A549 (cell line): ENCODE results near the gene C2orf49.

Experiments
- CEBPB ChIP-seq, 2 experiments: fragments of >200 bp in 1 of 2; sonication (Bioruptor Twin) in 1 of 2; formaldehyde crosslinking in 1 of 2; IDR thresholded peaks; 2 replicates each; pipeline ENCODE4 v1.6.1; 2012 to 2016
- CTCF ChIP-seq: fragments of >200 bp; sonication (Bioruptor Twin); formaldehyde crosslinking; IDR thresholded peaks from 3 replicates; pipeline ENCODE4 v1.5.1; 2016
- ELK1 ChIP-seq: fragments of 150-350 bp; IDR thresholded peaks from 2 replicates; pipeline ENCODE4 v1.6.1; 2014; ENCODE audit warnings: low read depth, mild to moderate bottlenecking, low read length
- ESRRA ChIP-seq: fragments of 150-350 bp; IDR thresholded peaks from 2 replicates; pipeline ENCODE4 v1.6.1; 2014; ENCODE audit warnings: mild to moderate bottlenecking, low read length, borderline replicate concordance
- HMGXB4 ChIP-seq: fragments of 250-450 bp; sonication (Bioruptor Pico); IDR thresholded peaks from 2 replicates; pipeline ENCODE4 v1.5.0; 2021; ENCODE audit warnings: mild to moderate bottlenecking, moderate library complexity, borderline replicate concordance
- MAX ChIP-seq: IDR thresholded peaks from 2 replicates; pipeline ENCODE4 v1.6.1; 2012
- POLR2A ChIP-seq: IDR thresholded peaks from 2 replicates; pipeline ENCODE4 v1.6.1; 2012; ENCODE audit warnings: mild to moderate bottlenecking, low read length
- RNF2 ChIP-seq: fragments of 200-600 bp; sonication (generic); IDR thresholded peaks from 2 replicates; pipeline ENCODE4 v1.6.1; 2016; ENCODE audit warnings: low read depth, mild to moderate bottlenecking, antibody characterized with exemption, moderate library complexity, borderline replicate concordance
- USF2 ChIP-seq: fragments of 450-650 bp; IDR thresholded peaks from 2 replicates; pipeline ENCODE4 v1.6.1; 2014; ENCODE audit warnings: antibody characterized with exemption
- ZSCAN20 ChIP-seq: fragments of 250-450 bp; sonication (Bioruptor Pico); IDR thresholded peaks from 2 replicates; pipeline ENCODE4 v1.8.0; 2022; ENCODE audit warnings: mild to moderate bottlenecking, moderate library complexity

GRCh38 chr2:105325389-105325963 lies 11.9 kb upstream of the C2orf49 start:
- no peak for TF ChIP-seq CTCF
- no peak for TF ChIP-seq ELK1
- TF ChIP-seq USF2 = no peak
- TF ChIP-seq RNF2 = no peak
- no peak for TF ChIP-seq POLR2A
- no peak for TF ChIP-seq HMGXB4
- TF ChIP-seq CEBPB (IDR thresholded peaks at IDR 0.05) = no peak
- no peak for TF ChIP-seq ZSCAN20 (CRISPR knock-in tag)
- no peak for TF ChIP-seq MAX
- TF ChIP-seq ESRRA = no peak
